ENCODE measurements around the gene TMPRSS6. TPM values are rescaled to one million over a fixed set of nuclear protein-coding genes. Genes with fewer than 3 reads are reported as not detected.

Gene TMPRSS6
- total RNA-seq, 1 experiment from 2014 or later = 0.39 TPM

DNA sequence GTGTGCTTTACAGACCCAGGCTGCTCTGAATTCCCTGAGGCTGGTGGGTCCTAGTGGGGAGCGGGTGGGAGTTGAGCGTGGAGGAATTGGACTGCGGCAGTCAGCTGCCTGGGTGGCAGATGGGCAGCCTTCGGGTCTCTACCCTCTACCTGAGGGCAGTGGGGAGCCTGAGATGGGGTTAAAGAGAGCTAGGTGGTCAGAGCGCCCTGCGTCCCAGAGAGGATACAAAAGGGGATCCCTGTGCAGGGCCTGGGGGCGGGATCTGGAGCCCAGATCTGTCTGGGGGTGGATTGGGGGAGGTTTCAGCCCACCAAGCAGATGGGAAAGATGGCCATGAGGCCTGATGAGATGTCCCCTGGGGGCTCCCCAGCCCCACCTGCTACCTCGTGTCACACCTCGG, 39.8 kb downstream of the TMPRSS6 start:
- Histone ChIP-seq H3K27ac (ENCODE audit: low read depth, low read length) (no peak overlapping the region), H2AFZ (ENCODE audit: low read depth, low read length, poor library complexity, severe bottlenecking) (no peak overlapping the region), H3K9ac (ENCODE audit: low read length) (no peak overlapping the region), H4K20me1 (ENCODE audit: insufficient read depth) (no peaks in the 10 kb centered on the region), H3K27me3 (ENCODE audit: insufficient read depth, low read length) (no peaks in the 10 kb centered on the region), H3K79me2 (ENCODE audit: insufficient read depth, low read length) (no peaks in the 10 kb centered on the region), H3K4me3 (replicated peaks in 1 of 2; ENCODE audit: low read depth in 1 of 2, low read length in 2 of 2) (no peak overlapping the region), H3K36me3 (ENCODE audit: control insufficient read depth in 1 of 2, insufficient read depth in 2 of 2, low read length in 2 of 2) (no peaks in the 10 kb centered on the region), H3K9me2 (ENCODE audit: insufficient read depth) (no peaks in the 10 kb centered on the region), H3K4me2 (ENCODE audit: low read length) (no peak overlapping the region), H3K4me1 (ENCODE audit: control insufficient read depth in 1 of 2, insufficient read depth in 2 of 2, low read length in 2 of 2) (peaks cover 0 to 4% of the 10 kb centered on the region in 2 experiments; a peak in 1 of 4 replicates), H3K9me3 (ENCODE audit: control insufficient read depth in 1 of 2, insufficient read depth in 1 of 2, low read depth in 1 of 2, low read length in 2 of 2) (no peaks in the 10 kb centered on the region; a peak in 1 of 4 replicates)
- intact Hi-C loops (cut with micrococcal nuclease) = no loop called here
- BruUV-seq (replicated peaks) = no TSS peak
- ChIA-PET RAD21 (ENCODE audit: low non-redundant PET in 1 of 2, low total read pairs in 2 of 2, uncharacterized antibody in 2 of 2, unreplicated experiment in 2 of 2) (no interaction called here), CTCF (no interaction called here), POLR2A (no interaction called here)
- DNase-seq (ENCODE audit: low read depth, low spot score) = no peak
- no peak for TF ChIP-seq JUND (IDR thresholded peaks at IDR 0.05)
- TF ChIP-seq ZNF274 (IDR thresholded peaks at IDR 0.05; ENCODE audit: low read depth, low read length) = no peak
- no peak for TF ChIP-seq ZFX (IDR thresholded peaks at IDR 0.05)
- TF ChIP-seq YY1 (IDR thresholded peaks at IDR 0.05; ENCODE audit: extremely low read depth, insufficient replicate concordance, low read depth, low read length) = no peak
- no peak for TF ChIP-seq CBX3 (IDR thresholded peaks at IDR 0.05; ENCODE audit: low read depth)
- TF ChIP-seq SP1 (IDR thresholded peaks at IDR 0.05; ENCODE audit: low read depth) = no peak
- TF ChIP-seq, protein P1, sequence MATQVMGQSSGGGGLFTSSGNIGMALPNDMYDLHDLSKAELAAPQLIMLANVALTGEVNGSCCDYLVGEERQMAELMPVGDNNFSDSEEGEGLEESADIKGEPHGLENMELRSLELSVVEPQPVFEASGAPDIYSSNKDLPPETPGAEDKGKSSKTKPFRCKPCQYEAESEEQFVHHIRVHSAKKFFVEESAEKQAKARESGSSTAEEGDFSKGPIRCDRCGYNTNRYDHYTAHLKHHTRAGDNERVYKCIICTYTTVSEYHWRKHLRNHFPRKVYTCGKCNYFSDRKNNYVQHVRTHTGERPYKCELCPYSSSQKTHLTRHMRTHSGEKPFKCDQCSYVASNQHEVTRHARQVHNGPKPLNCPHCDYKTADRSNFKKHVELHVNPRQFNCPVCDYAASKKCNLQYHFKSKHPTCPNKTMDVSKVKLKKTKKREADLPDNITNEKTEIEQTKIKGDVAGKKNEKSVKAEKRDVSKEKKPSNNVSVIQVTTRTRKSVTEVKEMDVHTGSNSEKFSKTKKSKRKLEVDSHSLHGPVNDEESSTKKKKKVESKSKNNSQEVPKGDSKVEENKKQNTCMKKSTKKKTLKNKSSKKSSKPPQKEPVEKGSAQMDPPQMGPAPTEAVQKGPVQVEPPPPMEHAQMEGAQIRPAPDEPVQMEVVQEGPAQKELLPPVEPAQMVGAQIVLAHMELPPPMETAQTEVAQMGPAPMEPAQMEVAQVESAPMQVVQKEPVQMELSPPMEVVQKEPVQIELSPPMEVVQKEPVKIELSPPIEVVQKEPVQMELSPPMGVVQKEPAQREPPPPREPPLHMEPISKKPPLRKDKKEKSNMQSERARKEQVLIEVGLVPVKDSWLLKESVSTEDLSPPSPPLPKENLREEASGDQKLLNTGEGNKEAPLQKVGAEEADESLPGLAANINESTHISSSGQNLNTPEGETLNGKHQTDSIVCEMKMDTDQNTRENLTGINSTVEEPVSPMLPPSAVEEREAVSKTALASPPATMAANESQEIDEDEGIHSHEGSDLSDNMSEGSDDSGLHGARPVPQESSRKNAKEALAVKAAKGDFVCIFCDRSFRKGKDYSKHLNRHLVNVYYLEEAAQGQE (IDR thresholded peaks at IDR 0.05; ENCODE audit: low read depth) = no peak
- no peak for TF ChIP-seq CEBPB (IDR thresholded peaks at IDR 0.05; ENCODE audit: low read depth)
- TF ChIP-seq, protein P2, sequence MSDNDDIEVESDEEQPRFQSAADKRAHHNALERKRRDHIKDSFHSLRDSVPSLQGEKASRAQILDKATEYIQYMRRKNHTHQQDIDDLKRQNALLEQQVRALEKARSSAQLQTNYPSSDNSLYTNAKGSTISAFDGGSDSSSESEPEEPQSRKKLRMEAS (IDR thresholded peaks at IDR 0.05) = no peak
- no peak for TF ChIP-seq SRF (IDR thresholded peaks at IDR 0.05; ENCODE audit: low read depth)
- TF ChIP-seq, protein P3, sequence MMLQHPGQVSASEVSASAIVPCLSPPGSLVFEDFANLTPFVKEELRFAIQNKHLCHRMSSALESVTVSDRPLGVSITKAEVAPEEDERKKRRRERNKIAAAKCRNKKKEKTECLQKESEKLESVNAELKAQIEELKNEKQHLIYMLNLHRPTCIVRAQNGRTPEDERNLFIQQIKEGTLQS (IDR thresholded peaks at IDR 0.05) = no peak
- TF ChIP-seq, protein P4, sequence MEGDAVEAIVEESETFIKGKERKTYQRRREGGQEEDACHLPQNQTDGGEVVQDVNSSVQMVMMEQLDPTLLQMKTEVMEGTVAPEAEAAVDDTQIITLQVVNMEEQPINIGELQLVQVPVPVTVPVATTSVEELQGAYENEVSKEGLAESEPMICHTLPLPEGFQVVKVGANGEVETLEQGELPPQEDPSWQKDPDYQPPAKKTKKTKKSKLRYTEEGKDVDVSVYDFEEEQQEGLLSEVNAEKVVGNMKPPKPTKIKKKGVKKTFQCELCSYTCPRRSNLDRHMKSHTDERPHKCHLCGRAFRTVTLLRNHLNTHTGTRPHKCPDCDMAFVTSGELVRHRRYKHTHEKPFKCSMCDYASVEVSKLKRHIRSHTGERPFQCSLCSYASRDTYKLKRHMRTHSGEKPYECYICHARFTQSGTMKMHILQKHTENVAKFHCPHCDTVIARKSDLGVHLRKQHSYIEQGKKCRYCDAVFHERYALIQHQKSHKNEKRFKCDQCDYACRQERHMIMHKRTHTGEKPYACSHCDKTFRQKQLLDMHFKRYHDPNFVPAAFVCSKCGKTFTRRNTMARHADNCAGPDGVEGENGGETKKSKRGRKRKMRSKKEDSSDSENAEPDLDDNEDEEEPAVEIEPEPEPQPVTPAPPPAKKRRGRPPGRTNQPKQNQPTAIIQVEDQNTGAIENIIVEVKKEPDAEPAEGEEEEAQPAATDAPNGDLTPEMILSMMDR (IDR thresholded peaks at IDR 0.05 in 2 of 3, conservative IDR thresholded peaks at IDR 0.05 in 1 of 3; ENCODE audit: borderline replicate concordance in 1 of 3, insufficient read depth in 1 of 3, low read depth in 2 of 3, low read length in 2 of 3) = no peak
- no peak for TF ChIP-seq POLR2AphosphoS5 (IDR thresholded peaks at IDR 0.05; ENCODE audit: low read depth, low read length)
- TF ChIP-seq, protein P5, sequence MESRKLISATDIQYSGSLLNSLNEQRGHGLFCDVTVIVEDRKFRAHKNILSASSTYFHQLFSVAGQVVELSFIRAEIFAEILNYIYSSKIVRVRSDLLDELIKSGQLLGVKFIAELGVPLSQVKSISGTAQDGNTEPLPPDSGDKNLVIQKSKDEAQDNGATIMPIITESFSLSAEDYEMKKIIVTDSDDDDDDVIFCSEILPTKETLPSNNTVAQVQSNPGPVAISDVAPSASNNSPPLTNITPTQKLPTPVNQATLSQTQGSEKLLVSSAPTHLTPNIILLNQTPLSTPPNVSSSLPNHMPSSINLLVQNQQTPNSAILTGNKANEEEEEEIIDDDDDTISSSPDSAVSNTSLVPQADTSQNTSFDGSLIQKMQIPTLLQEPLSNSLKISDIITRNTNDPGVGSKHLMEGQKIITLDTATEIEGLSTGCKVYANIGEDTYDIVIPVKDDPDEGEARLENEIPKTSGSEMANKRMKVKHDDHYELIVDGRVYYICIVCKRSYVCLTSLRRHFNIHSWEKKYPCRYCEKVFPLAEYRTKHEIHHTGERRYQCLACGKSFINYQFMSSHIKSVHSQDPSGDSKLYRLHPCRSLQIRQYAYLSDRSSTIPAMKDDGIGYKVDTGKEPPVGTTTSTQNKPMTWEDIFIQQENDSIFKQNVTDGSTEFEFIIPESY (IDR thresholded peaks at IDR 0.05; ENCODE audit: extremely low read depth, insufficient replicate concordance, low read length) = no peak
- no peak for TF ChIP-seq ELF1 (IDR thresholded peaks at IDR 0.05; ENCODE audit: borderline replicate concordance, low read depth)
- TF ChIP-seq SIN3A (IDR thresholded peaks at IDR 0.05; ENCODE audit: low read depth) = no peak
- no peak for TF ChIP-seq TCF7L2 (IDR thresholded peaks at IDR 0.05; ENCODE audit: borderline replicate concordance, extremely low read depth, insufficient read depth, insufficient read length)
- no peak for TF ChIP-seq EGR1 (IDR thresholded peaks at IDR 0.05; ENCODE audit: low read depth)
- TF ChIP-seq RAD21 (IDR thresholded peaks at IDR 0.05; ENCODE audit: low read depth) = no peak
- TF ChIP-seq POLR2A (IDR thresholded peaks at IDR 0.05; ENCODE audit: borderline replicate concordance, extremely low read depth, insufficient read depth, insufficient read length) = no peak
- no peak for ATAC-seq

Data from HCT116 (cell line).